SU-DHL-6 (cell line): ENCODE measurements around the gene TM4SF1.

Source experiments
- CTCF ChIP-seq: fragments of 200-600 bp; sonication (generic); IDR thresholded peaks from one replicate; pipeline ENCODE4 v1.5.1; 2017; ENCODE audit warnings: antibody characterized with exemption, mild to moderate bottlenecking, low read length, moderate library complexity; ENCODE audit not compliant: insufficient read depth, poor library complexity, severe bottlenecking
- EZH2phosphoT487 ChIP-seq: fragments of 200-600 bp; sonication (generic), shearing (Covaris generic); conservative IDR thresholded peaks from 2 replicates; pipeline ENCODE4 v1.6.1; 2018; ENCODE audit warnings: mild to moderate bottlenecking, antibody characterized with exemption, low read length, moderate library complexity, mixed read lengths

DNA sequence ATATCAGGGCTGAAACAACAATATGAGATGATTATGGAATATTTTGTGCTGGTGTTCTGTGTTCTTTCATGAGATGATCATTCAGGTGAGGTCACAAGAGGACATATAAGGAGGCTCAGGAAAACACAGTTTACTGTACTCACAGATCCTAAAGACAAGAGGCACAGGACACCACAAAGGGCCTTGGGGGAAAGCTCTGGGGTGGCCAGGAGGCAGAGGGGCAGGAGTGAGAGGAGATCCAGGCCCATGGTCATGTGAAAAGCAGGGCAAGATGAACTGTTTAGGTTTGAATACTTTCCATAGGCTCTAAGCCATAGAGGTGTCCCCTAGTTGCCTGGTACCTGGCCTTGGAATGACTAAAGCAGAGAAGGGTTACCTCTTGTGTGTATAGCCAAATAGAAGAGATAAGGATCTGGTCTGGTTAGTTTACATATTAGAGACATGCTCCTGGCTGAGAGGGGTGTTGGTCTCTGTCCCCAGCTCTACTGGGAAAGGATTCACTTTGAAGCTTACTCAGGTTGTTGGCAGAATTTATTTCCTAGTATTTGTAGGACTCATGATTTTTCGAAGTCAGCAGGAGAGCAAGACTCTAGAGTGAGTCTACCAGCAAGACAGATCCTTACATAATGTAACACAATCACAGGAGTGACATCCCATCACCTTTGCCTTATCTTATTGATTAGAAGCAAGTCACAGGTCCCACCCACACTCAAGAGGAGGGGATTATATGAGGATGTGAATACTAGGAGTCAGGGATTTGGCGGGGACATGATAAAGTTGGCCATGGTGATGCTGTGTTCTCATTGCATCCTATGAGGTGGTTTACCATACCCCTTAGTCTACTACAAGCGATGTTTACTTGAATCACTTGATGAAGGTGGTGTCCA is 11.3 kb upstream of the TM4SF1 start:
- no peak for TF ChIP-seq CTCF
- TF ChIP-seq EZH2phosphoT487, result no peak
